ENCODE data around the gene BAZ2B.

BAZ2B gene

GRCh38 chr2:159551806-159552205 lies 64.5 kb downstream of the BAZ2B start:
- H3K4me3 ChIP-seq (ENCODE audit: low read length) = no peak overlapping the region
- no peak for DNase-seq (ENCODE audit: low read depth)
- TF ChIP-seq CTCF (conservative IDR thresholded peaks at IDR 0.05; ENCODE audit: low read length) = no peak

DNA sequence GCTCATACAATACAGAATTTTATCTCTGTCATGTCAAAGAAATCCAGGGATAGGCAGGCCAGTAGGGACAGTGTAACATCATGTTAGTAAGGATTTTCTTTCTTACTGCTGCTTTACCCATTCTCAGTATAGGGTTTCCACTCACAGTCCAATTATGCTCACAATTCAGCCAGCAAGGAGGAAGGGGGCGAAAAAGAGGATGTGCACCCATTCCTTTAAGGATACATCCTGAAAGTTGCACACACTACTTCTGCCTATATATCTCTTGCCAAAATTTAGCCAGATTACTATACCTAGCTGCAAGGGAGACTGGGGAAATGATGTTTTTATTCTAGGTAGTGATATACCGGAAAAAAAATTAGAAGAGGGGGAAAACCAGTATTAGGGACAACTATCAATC lies 66.1 kb downstream of the BAZ2B start:
- TF ChIP-seq CTCF (conservative IDR thresholded peaks at IDR 0.05; ENCODE audit: low read length) = no peak
- no peak overlapping the region for H3K4me3 ChIP-seq (ENCODE audit: low read length)
- DNase-seq (ENCODE audit: low read depth) = no peak

- H3K4me3 ChIP-seq (ENCODE audit: low read length) = no peak overlapping the region
- DNase-seq (ENCODE audit: low read depth) = no peak
- no peak for TF ChIP-seq CTCF (conservative IDR thresholded peaks at IDR 0.05; ENCODE audit: low read length)
Measured at GRCh38 chr2:159549234-159549633, 67.1 kb downstream of the BAZ2B start.

DNA sequence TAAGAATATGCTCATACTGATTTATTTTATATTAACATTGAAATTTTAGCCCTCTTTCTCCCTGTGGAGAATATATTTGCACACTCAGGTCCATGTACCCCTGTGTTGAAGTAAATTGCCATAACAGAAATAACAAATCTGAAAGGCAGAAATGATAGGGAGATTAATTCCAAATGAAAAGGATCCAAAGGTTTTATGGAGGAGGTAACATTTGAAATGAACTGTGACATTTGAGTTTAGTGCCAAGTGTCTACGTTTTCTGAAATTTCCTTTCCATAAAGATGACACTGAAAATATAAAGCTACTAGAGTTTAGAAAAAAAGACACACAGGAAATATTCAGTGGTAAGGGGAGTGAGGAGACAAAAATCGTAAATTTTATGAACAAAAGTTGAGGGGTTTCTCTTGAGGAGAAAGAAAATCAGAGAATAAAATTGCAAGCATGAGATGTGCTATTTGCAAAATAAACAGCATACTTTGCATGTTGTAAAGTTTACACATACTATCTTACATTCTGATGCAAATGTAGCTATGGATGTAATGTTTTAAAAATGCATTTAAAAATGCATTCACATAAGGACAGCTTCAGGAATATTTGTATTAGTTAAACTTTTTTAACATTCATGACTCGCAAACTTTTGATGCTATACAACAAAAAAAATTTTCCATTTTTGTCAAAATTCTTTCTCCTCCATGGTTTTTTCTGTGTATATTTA lies 69.5 kb downstream of the BAZ2B start:
- no peak for DNase-seq (ENCODE audit: low read depth)
- no peak overlapping the region for H3K4me3 ChIP-seq (ENCODE audit: low read length)
- no peak for TF ChIP-seq CTCF (conservative IDR thresholded peaks at IDR 0.05; ENCODE audit: low read length)

DNA sequence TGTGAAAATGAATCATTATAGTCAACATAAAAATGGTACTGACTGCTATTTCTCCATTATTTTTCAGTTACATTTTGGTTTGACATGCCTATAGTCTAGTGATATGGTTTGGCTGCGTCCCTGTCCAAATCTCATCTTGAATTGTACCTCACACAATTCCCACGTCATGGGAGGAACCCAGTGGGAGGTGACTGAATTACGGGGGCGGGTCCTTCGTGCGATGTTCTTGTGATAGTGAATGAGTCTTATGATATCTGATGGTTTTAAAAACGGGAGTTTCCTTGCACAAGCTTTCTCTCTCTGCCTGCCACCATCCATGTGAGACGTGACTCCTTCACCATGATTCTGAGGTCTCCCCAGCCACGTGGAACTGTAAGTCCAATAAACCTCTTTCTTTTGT lies 70.3 kb downstream of the BAZ2B start:
- H3K4me3 ChIP-seq (ENCODE audit: low read length) = no peak overlapping the region
- no peak for TF ChIP-seq CTCF (conservative IDR thresholded peaks at IDR 0.05; ENCODE audit: low read length)
- no peak for DNase-seq (ENCODE audit: low read depth)

- TF ChIP-seq CTCF (conservative IDR thresholded peaks at IDR 0.05; ENCODE audit: low read length) = no peak
- no peak for DNase-seq (ENCODE audit: low read depth)
- no peak overlapping the region for H3K4me3 ChIP-seq (ENCODE audit: low read length)
Measured at GRCh38 chr2:159545085-159545484, 71.3 kb downstream of the BAZ2B start.

- DNase-seq (ENCODE audit: low read depth) = no peak
- no peak for TF ChIP-seq CTCF (conservative IDR thresholded peaks at IDR 0.05; ENCODE audit: low read length)
- no peak overlapping the region for H3K4me3 ChIP-seq (ENCODE audit: low read length)
Measured at GRCh38 chr2:159542101-159542500, 74.2 kb downstream of the BAZ2B start.
